Measurements from ENCODE around the gene MAIP1.

MAIP1 gene

DNA sequence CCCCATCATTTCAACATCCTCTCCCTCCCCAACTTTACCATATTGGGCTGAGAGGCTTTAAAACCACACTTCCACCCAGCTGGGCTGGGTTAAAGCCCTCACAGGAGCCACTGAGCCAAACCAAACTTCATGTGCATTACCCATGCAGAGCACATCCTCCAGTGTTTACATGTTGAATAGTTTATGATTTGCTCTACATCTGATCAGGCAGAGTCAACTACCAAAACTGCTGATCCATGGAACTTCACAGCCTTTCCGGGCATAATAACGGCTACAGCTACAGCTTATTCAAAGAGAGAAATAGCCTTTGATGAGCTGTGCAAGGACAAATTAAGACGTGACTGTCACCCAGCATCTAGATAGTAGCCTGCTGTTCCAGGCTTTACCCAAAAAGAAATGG, 39.0 kb downstream of the MAIP1 start:
- DNase-seq: no peak
- H3K27me3 Mint-ChIP-seq (ENCODE audit: low read depth, poor library complexity): no peaks in the 10 kb centered on the region
- H3K4me3 Mint-ChIP-seq: no peak overlapping the region
- H3K36me3 Mint-ChIP-seq (ENCODE audit: low read depth): no peaks in the 10 kb centered on the region
- H3K27ac Mint-ChIP-seq: no peak overlapping the region
- H3K9me3 Mint-ChIP-seq: no peaks in the 10 kb centered on the region
- TF ChIP-seq, protein P1, sequence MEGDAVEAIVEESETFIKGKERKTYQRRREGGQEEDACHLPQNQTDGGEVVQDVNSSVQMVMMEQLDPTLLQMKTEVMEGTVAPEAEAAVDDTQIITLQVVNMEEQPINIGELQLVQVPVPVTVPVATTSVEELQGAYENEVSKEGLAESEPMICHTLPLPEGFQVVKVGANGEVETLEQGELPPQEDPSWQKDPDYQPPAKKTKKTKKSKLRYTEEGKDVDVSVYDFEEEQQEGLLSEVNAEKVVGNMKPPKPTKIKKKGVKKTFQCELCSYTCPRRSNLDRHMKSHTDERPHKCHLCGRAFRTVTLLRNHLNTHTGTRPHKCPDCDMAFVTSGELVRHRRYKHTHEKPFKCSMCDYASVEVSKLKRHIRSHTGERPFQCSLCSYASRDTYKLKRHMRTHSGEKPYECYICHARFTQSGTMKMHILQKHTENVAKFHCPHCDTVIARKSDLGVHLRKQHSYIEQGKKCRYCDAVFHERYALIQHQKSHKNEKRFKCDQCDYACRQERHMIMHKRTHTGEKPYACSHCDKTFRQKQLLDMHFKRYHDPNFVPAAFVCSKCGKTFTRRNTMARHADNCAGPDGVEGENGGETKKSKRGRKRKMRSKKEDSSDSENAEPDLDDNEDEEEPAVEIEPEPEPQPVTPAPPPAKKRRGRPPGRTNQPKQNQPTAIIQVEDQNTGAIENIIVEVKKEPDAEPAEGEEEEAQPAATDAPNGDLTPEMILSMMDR (IDR thresholded peaks at IDR 0.05): no peak
- no peaks in the 10 kb centered on the region for H3K4me1 Mint-ChIP-seq

DNA sequence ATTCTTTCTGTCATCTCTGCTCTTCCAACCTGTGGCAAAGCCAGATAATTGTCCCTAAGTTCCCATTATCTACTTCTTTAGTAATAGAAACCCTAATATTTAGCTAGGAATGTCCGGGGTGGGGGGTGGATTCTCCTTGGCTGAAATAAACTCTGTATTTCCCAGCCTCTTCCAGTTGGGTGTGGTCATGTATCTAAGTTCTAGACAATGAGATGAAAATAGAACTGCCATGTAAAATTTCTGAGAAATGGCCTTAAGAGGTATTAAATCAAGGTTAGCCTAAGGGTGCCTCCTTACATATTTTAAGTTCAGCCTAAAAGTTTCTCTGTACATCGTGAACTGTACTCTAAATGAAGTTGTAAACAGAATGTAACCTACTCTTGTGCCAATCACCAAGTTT, 39.5 kb downstream of the MAIP1 start:
- no peaks in the 10 kb centered on the region for H3K27me3 Mint-ChIP-seq (ENCODE audit: low read depth, poor library complexity)
- H3K4me1 Mint-ChIP-seq: no peaks in the 10 kb centered on the region
- H3K9me3 Mint-ChIP-seq: no peaks in the 10 kb centered on the region
- TF ChIP-seq, protein P1 (IDR thresholded peaks at IDR 0.05): no peak
- H3K36me3 Mint-ChIP-seq (ENCODE audit: low read depth): no peaks in the 10 kb centered on the region
- no peak overlapping the region for H3K27ac Mint-ChIP-seq
- no peak overlapping the region for H3K4me3 Mint-ChIP-seq
- DNase-seq: no peak

DNA sequence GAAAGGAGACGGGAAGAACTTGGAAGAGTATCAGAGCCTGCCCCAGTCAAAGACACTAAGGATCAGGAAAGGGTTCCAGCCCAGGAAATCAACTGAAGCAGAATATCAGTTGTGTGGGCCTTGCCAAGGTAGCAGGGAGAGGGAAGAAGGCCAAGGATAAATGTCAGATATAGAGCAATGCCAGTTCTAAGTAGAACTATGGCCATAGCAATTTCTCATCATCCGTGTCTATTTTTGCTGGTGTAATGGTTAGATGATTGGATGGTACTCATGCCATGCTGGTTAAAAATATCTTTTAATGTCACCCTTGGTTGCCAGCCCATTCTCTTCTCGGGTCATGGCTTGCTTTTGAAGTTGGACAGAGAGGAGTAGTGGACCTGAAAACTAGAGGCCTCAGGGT, 41.9 kb downstream of the MAIP1 start:
- no peak for DNase-seq
- Mint-ChIP-seq H3K9me3 (no peaks in the 10 kb centered on the region), H3K27ac (no peak overlapping the region), H3K36me3 (ENCODE audit: low read depth) (no peaks in the 10 kb centered on the region), H3K4me3 (no peak overlapping the region), H3K4me1 (no peaks in the 10 kb centered on the region), H3K27me3 (ENCODE audit: low read depth, poor library complexity) (peaks cover 5% of the 10 kb centered on the region)
- TF ChIP-seq, protein P1 (IDR thresholded peaks at IDR 0.05): no peak

DNA sequence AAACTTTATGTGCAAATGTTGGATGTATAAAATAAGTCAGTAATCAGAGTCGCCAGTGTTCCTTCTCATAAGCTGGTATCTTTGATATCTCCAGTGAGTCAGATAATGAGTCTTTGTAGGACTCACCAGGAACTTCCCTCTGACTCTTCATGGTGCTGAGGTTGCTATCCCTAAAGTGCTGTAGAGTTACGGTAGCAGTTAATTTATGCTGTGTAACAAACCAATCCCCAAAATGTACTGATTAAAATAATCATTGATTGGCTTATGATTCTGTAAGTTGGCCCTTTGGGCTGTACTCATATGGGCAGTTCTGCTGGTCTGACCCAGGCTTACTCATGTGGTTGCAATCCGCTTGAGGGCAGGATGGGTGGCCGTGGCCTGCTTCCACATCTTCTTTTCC, 43.8 kb downstream of the MAIP1 start:
- Mint-ChIP-seq H3K27ac (no peak overlapping the region), H3K9me3 (no peaks in the 10 kb centered on the region), H3K4me1 (no peaks in the 10 kb centered on the region), H3K27me3 (ENCODE audit: low read depth, poor library complexity) (peaks cover 6% of the 10 kb centered on the region), H3K4me3 (no peak overlapping the region), H3K36me3 (ENCODE audit: low read depth) (no peaks in the 10 kb centered on the region)
- TF ChIP-seq, protein P1 (IDR thresholded peaks at IDR 0.05): no peak
- DNase-seq: no peak

DNA sequence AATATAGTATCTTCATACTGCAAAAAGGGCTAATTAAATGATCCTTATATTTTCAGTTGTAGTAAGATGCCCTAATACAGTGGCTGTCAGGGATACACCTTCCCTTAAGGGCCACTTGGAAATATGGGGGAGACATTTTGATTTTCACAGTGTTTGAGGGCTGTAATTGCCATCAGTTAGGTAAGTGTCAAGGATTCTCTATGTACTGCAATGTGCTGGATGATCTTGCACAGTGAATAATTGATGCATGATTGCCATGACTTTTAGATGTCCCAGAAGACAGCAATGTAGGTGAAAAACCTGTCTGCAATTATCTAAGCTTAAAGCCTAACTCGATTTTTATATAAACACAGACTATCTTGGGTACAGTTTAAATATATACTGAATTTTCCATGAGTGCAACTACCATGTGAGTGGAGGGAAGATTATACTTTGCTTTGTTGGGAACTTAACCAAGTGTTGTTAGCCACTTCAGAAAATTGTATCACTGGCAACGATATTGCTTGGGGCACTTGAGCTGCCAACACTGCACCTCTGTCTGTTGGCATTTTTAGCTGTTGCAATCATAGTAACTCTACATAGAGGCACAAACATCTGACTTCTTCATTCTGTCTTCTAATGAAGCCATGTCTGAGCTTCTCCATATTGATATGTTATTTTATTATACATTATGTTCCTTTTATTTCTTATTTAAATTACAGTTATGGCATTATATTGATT, 45.2 kb downstream of the MAIP1 start:
- TF ChIP-seq, protein P1 (IDR thresholded peaks at IDR 0.05): no peak
- peaks cover 6% of the 10 kb centered on the region for H3K27me3 Mint-ChIP-seq (ENCODE audit: low read depth, poor library complexity)
- no peaks in the 10 kb centered on the region for H3K4me1 Mint-ChIP-seq
- H3K36me3 Mint-ChIP-seq (ENCODE audit: low read depth): no peaks in the 10 kb centered on the region
- H3K4me3 Mint-ChIP-seq: no peak overlapping the region
- peaks cover 4% of the 10 kb centered on the region for H3K9me3 Mint-ChIP-seq
- DNase-seq: no peak
- no peak overlapping the region for H3K27ac Mint-ChIP-seq

DNA sequence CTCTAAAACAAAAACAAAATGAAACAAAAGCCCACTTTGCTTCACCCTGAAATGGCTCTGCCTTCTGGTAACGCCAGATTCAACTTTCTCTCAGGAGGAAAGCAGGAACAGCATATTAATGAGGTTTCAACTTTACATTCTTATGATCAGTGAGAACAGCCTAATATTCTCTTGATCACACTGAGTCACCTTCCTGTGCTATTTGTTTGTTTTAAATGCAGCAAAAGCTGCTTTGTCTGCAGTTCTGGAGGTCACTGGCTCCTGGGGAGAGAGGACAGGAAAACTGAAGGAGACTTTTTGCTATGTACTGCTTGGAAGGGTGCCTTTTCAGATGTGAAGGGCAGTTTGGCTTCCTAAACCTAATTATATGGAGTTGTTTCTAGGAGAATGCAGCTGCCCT, 48.1 kb downstream of the MAIP1 start:
- DNase-seq: no peak
- no peak overlapping the region for H3K27ac Mint-ChIP-seq

More for the DNA sequence above, 48.1 kb downstream of the MAIP1 start:
- TF ChIP-seq, protein P1 (IDR thresholded peaks at IDR 0.05): no peak
- H3K36me3 Mint-ChIP-seq (ENCODE audit: low read depth): peaks cover 4% of the 10 kb centered on the region
- no peak overlapping the region for H3K4me3 Mint-ChIP-seq
- peaks cover 8% of the 10 kb centered on the region for H3K9me3 Mint-ChIP-seq
- peaks cover 6% of the 10 kb centered on the region for H3K27me3 Mint-ChIP-seq (ENCODE audit: low read depth, poor library complexity)
- no peaks in the 10 kb centered on the region for H3K4me1 Mint-ChIP-seq
